ENCODE measurements around the gene GRIA2.

Gene GRIA2

DNA sequence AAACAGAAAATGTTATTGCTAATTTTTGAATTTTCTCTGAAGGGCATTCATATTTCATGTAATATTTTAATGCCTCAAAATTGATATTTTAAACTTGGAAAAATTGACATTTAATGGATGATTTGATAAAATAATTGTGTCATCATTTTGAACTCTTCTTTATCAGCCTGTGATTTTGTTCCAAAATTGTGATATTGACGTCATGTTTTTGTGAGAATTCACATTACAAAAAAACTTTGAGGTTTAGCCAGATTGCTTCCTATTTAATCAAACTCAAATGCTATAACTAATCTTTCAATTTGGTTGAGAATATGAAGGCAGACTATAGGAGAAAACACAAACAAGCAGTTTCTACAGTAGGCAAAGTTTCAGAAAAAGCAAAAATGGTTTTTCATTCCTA is 137.4 kb downstream of the GRIA2 start:
- DNase-seq, result no peak
- ATAC-seq (replicated peaks), result no peak
- H3K4me1 Mint-ChIP-seq (ENCODE audit: low read depth in 2 of 2), result no peaks in the 10 kb centered on the region
- no peaks in the 10 kb centered on the region for H3K27me3 Mint-ChIP-seq
- H3K4me3 Mint-ChIP-seq, result no peak overlapping the region
- peaks cover 0 to 7% of the 10 kb centered on the region in 2 donors for H3K9me3 Mint-ChIP-seq
- H3K36me3 Mint-ChIP-seq (ENCODE audit: insufficient read depth), result no peaks in the 10 kb centered on the region
- no peak overlapping the region for H3K27ac Mint-ChIP-seq

- no peaks in the 10 kb centered on the region for H3K27me3 Mint-ChIP-seq
- DNase-seq, result no peak
- H3K9me3 Mint-ChIP-seq, result peaks cover 0 to 8% of the 10 kb centered on the region in 2 donors
- no peak for ATAC-seq (replicated peaks)
- no peaks in the 10 kb centered on the region for H3K4me1 Mint-ChIP-seq (ENCODE audit: low read depth in 2 of 2)
- no peaks in the 10 kb centered on the region for H3K36me3 Mint-ChIP-seq (ENCODE audit: insufficient read depth)
- H3K27ac Mint-ChIP-seq, result no peak overlapping the region
- H3K4me3 Mint-ChIP-seq, result no peak overlapping the region
Observed at GRCh38 chr4:157358439-157358838, 137.9 kb downstream of the GRIA2 start.

DNA sequence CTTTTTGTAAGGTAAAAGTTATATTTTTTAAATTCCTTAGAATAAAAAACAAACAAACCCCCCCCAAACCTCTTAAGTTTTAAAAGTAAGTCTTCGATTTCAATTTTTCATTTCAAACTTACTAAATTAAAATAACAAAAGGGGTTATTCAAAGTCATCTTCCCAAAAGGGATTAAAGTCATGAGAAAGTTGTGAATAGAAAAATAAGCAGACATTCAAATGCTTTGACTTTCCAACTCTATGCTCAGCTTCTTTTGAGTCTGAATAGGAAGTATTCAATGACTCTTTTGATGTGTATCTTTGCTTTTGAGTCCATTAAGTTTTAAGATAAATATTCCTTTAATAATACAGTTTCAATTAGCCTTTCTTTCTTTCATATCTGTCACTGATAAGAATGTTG is 138.3 kb downstream of the GRIA2 start:
- H3K9me3 Mint-ChIP-seq, result peaks cover 0 to 8% of the 10 kb centered on the region in 2 donors
- no peak overlapping the region for H3K27ac Mint-ChIP-seq
- DNase-seq (no peak), ATAC-seq (replicated peaks) (no peak)
- H3K36me3 Mint-ChIP-seq (ENCODE audit: insufficient read depth), result no peaks in the 10 kb centered on the region
- H3K4me1 Mint-ChIP-seq (ENCODE audit: low read depth in 2 of 2), result no peaks in the 10 kb centered on the region
- no peak overlapping the region for H3K4me3 Mint-ChIP-seq
- no peaks in the 10 kb centered on the region for H3K27me3 Mint-ChIP-seq

- Mint-ChIP-seq H3K27ac (no peak overlapping the region), H3K9me3 (peaks cover 0 to 7% of the 10 kb centered on the region in 2 donors), H3K4me1 (ENCODE audit: low read depth in 2 of 2) (no peaks in the 10 kb centered on the region), H3K27me3 (no peaks in the 10 kb centered on the region), H3K36me3 (ENCODE audit: insufficient read depth) (no peaks in the 10 kb centered on the region), H3K4me3 (no peak overlapping the region)
- ATAC-seq (replicated peaks), result no peak
- DNase-seq, result no peak
Observed at GRCh38 chr4:157363360-157363759, 142.8 kb downstream of the GRIA2 start.

- DNase-seq (no peak), ATAC-seq (replicated peaks) (no peak)
- H3K27ac Mint-ChIP-seq, result no peak overlapping the region
- H3K4me3 Mint-ChIP-seq, result no peak overlapping the region
- no peaks in the 10 kb centered on the region for H3K36me3 Mint-ChIP-seq (ENCODE audit: insufficient read depth)
- no peaks in the 10 kb centered on the region for H3K4me1 Mint-ChIP-seq (ENCODE audit: low read depth in 2 of 2)
- H3K9me3 Mint-ChIP-seq, result peaks cover 0 to 10% of the 10 kb centered on the region in 2 donors
- no peaks in the 10 kb centered on the region for H3K27me3 Mint-ChIP-seq
Observed at GRCh38 chr4:157372154-157372553, 151.6 kb downstream of the GRIA2 start.

DNA sequence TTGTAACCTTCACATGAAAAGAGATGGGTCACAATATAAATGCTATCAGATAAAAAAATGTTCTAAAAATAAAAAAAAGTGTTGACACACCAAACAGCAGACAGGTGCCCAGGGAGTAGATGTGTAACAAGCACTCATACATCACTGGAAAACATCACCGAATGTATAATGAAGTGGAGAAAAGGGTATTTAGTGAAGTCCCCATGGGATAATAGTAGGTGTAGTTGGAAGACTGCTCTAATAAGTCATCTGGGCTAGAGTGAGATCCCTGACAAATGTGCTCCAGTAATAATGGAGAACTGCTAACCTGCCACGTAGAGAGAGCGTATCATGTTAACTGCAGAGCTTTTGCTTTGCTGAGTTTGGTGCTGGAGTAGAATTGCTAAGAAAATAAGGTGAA is 152.0 kb downstream of the GRIA2 start:
- Mint-ChIP-seq H3K4me1 (ENCODE audit: low read depth in 2 of 2) (no peaks in the 10 kb centered on the region), H3K4me3 (no peak overlapping the region), H3K36me3 (ENCODE audit: insufficient read depth) (no peaks in the 10 kb centered on the region), H3K27me3 (no peaks in the 10 kb centered on the region), H3K27ac (no peak overlapping the region), H3K9me3 (peaks cover 0 to 12% of the 10 kb centered on the region in 2 donors)
- DNase-seq, result no peak
- ATAC-seq (replicated peaks), result no peak

GRCh38 chr4:157389741-157390140 is 169.2 kb downstream of the GRIA2 start:
- no peak overlapping the region for H3K27ac Mint-ChIP-seq
- no peak overlapping the region for H3K4me3 Mint-ChIP-seq
- no peaks in the 10 kb centered on the region for H3K4me1 Mint-ChIP-seq (ENCODE audit: low read depth in 2 of 2)
- H3K27me3 Mint-ChIP-seq, result no peaks in the 10 kb centered on the region
- no peak for ATAC-seq (replicated peaks)
- DNase-seq, result no peak
- H3K9me3 Mint-ChIP-seq, result peaks cover 9 to 11% of the 10 kb centered on the region in 2 donors
- H3K36me3 Mint-ChIP-seq (ENCODE audit: insufficient read depth), result no peaks in the 10 kb centered on the region

- no peaks in the 10 kb centered on the region for H3K4me1 Mint-ChIP-seq (ENCODE audit: low read depth in 2 of 2)
- no peaks in the 10 kb centered on the region for H3K36me3 Mint-ChIP-seq (ENCODE audit: insufficient read depth)
- DNase-seq (no peak), ATAC-seq (replicated peaks) (no peak)
- H3K4me3 Mint-ChIP-seq, result no peak overlapping the region
- no peak overlapping the region for H3K27ac Mint-ChIP-seq
- no peaks in the 10 kb centered on the region for H3K27me3 Mint-ChIP-seq
- H3K9me3 Mint-ChIP-seq, result peaks cover 10 to 13% of the 10 kb centered on the region in 2 donors
Observed at GRCh38 chr4:157405070-157405469, 184.5 kb downstream of the GRIA2 start.

Data from effector memory CD8-positive, alpha-beta T cell (primary cell).